Right cardiac atrium (tissue), 5 donors: ENCODE measurements around the gene PNMA6E. TPM values are rescaled to one million over a fixed set of nuclear protein-coding genes. Genes with fewer than 3 reads are reported as not detected.

Experiments
- ATAC-seq, 2 donors: fragments of 200-7000 bp; cut with Tn5 transposase; one replicate each; pipeline versions ENCODE4 v1.8.0 to v1.9.1; 2020; ENCODE audit warnings: moderate library complexity in 2 of 2, mild to moderate bottlenecking in 1 of 2
- DNase-seq, 3 donors: peaks; one replicate each; pipeline ENCODE4 v3.0.0-alpha.2; 2020
- H3K27ac ChIP-seq: one replicate; pipeline ENCODE4 v1.5.1; 2013; ENCODE audit warnings: mild to moderate bottlenecking, low read length, control low read depth, moderate library complexity
- H3K27me3 ChIP-seq: one replicate; pipeline ENCODE4 v1.6.1; 2013; ENCODE audit not compliant: control insufficient read depth, insufficient read depth
- H3K4me1 ChIP-seq: one replicate; pipeline ENCODE4 v1.6.1; 2013; ENCODE audit warnings: low read length; ENCODE audit not compliant: control insufficient read depth, insufficient read depth
- H3K4me3 ChIP-seq: one replicate; pipeline ENCODE4 v1.5.1; 2013; ENCODE audit warnings: low read length, control low read depth
- H3K9me3 ChIP-seq: one replicate; pipeline ENCODE4 v1.6.1; 2013; ENCODE audit warnings: low read length; ENCODE audit not compliant: control insufficient read depth
- WGBS: extraction: QIAGEN DNeasy Blood & Tissue Kit; methylation state at CpG from one replicate; pipeline ENCODE4 v1.1.7; 2013; 5-methylcytosine and 5-hydroxymethylcytosine counted together
- intact Hi-C, 4 donors: fragments of 100-400 bp; cut with DNase I; formaldehyde crosslinking; loops; one replicate each; pipeline versions ENCODE4 v1.11.0 to v1.14.0; 2022 to 2023
- long read RNA-seq, 4 donors: library from polyadenylated mRNA; unstranded; transcript quantifications; one replicate each; pipeline ENCODE4 v2.0.0, GENCODE V29; 2020 to 2021
- polyA plus RNA-seq: library from polyadenylated mRNA; stranded (reverse); fragments of 200-250 nt; gene quantifications from one replicate; pipeline ENCODE4 v1.2.3, GENCODE V29; 2013
- total RNA-seq, 4 donors: library from RNA; stranded (reverse); fragmentation: NEBNext Ultra II Directional; extraction: Animal tissue kit (Norgen Biotek cat#: 25700); gene quantifications; one replicate each; pipeline ENCODE4 v1.2.1, GENCODE V29; 2021
- donor health status: healthy with polysubstance abuse.
- donor health status: DM: no; HTN: yes; CAD: no.
- donor health status: DM: no; HTN: no; CAD: no.
- donor health status: DM: no; HTN: yes; CAD: no; lungs with severe emphysema.
- donor health status: DM: yes; HTN: yes; CAD: no.

Gene PNMA6E
- not detected for total RNA-seq
- not detected for polyA plus RNA-seq
- long read RNA-seq, donor 1 = 0 reads
- long read RNA-seq, donor 2 = 0 reads
- long read RNA-seq, donor 3 = 0 reads
- long read RNA-seq, donor 4 = 0 reads

- intact Hi-C loops = no loop called here
- no peak for ATAC-seq
- Histone ChIP-seq H3K27me3 (no peaks in the 10 kb centered on the region), H3K27ac (no peak within 1 kb of the TSS), H3K9me3 (no peaks in the 10 kb centered on the region), H3K4me1 (no peaks in the 10 kb centered on the region), H3K4me3 (no peak within 1 kb of the TSS)
- peak in 1 of 3 donors; percentile 20 for DNase-seq
- 93% methylated on average over 29 of the region's 29 CpGs for WGBS
Observed at GRCh38 chrX:153401133-153401764, at the start of gene PNMA6E. Gene PNMA6E (minus strand): TSS chrX:153401350. CDS start chrX:153398849, 2,501 bp downstream.

GRCh38 chrX:153450949-153451277 is 49.8 kb upstream of the PNMA6E start:
- ATAC-seq = no peak
- intact Hi-C loops = no loop called here
- Histone ChIP-seq H3K4me1 (no peaks in the 10 kb centered on the region), H3K9me3 (no peaks in the 10 kb centered on the region), H3K27ac (no peak overlapping the region), H3K27me3 (no peaks in the 10 kb centered on the region), H3K4me3 (no peak overlapping the region)
- DNase-seq = no peak
- 93% methylated on average over 8 of the region's 8 CpGs for WGBS

GRCh38 chrX:153450114-153450948 is 49.2 kb upstream of the PNMA6E start:
- DNase-seq = no peak
- Histone ChIP-seq H3K9me3 (no peaks in the 10 kb centered on the region), H3K4me3 (no peak overlapping the region), H3K4me1 (no peaks in the 10 kb centered on the region), H3K27me3 (no peaks in the 10 kb centered on the region), H3K27ac (no peak overlapping the region)
- ATAC-seq = no peak
- 94% methylated on average over 26 of the region's 26 CpGs for whole genome bisulfite sequencing
- intact Hi-C loops = no loop called here

GRCh38 chrX:153449368-153450113 is 48.4 kb upstream of the PNMA6E start:
- no peak for DNase-seq
- no peaks in the 10 kb centered on the region for H3K27me3 ChIP-seq
- H3K27ac ChIP-seq = no peak overlapping the region
- no peak overlapping the region for H3K4me3 ChIP-seq
- no peaks in the 10 kb centered on the region for H3K4me1 ChIP-seq
- no peak for ATAC-seq
- no peaks in the 10 kb centered on the region for H3K9me3 ChIP-seq
- intact Hi-C loops = no loop called here
- WGBS = 93% methylated on average over 15 of the region's 15 CpGs

GRCh38 chrX:153448556-153449367 is 47.6 kb upstream of the PNMA6E start:
- DNase-seq (peak in 1 of 3 donors; percentile 38), ATAC-seq (no peak)
- Histone ChIP-seq H3K27ac (no peak overlapping the region), H3K4me3 (no peak overlapping the region), H3K27me3 (no peaks in the 10 kb centered on the region), H3K9me3 (no peaks in the 10 kb centered on the region), H3K4me1 (no peaks in the 10 kb centered on the region)
- 97% methylated on average over 20 of the region's 21 CpGs for WGBS
- intact Hi-C loops = no loop called here

- H3K4me3 ChIP-seq = no peak overlapping the region
- ATAC-seq = no peak
- no peaks in the 10 kb centered on the region for H3K27me3 ChIP-seq
- DNase-seq = no peak
- intact Hi-C loops = no loop called here
- 71% methylated on average over 8 of the region's 8 CpGs for WGBS
- no peaks in the 10 kb centered on the region for H3K9me3 ChIP-seq
- H3K27ac ChIP-seq = no peak overlapping the region
- no peaks in the 10 kb centered on the region for H3K4me1 ChIP-seq
Observed at GRCh38 chrX:153447581-153447960, 46.4 kb upstream of the PNMA6E start.

GRCh38 chrX:153446950-153447580 is 45.9 kb upstream of the PNMA6E start:
- DNase-seq = peak in 1 of 3 donors; percentile 51
- no peaks in the 10 kb centered on the region for H3K4me1 ChIP-seq
- intact Hi-C loops = no loop called here
- 93% methylated on average over 17 of the region's 17 CpGs for WGBS
- H3K27ac ChIP-seq = no peak overlapping the region
- H3K9me3 ChIP-seq = no peaks in the 10 kb centered on the region
- ATAC-seq = no peak
- H3K4me3 ChIP-seq = no peak overlapping the region
- H3K27me3 ChIP-seq = no peaks in the 10 kb centered on the region

- ATAC-seq = no peak
- H3K27ac ChIP-seq = no peak overlapping the region
- 52% methylated on average over 10 of the region's 10 CpGs for WGBS
- no peaks in the 10 kb centered on the region for H3K27me3 ChIP-seq
- no peak overlapping the region for H3K4me3 ChIP-seq
- intact Hi-C loops = no loop called here
- no peaks in the 10 kb centered on the region for H3K9me3 ChIP-seq
- no peaks in the 10 kb centered on the region for H3K4me1 ChIP-seq
- no peak for DNase-seq
Observed at GRCh38 chrX:153446636-153446936, 45.4 kb upstream of the PNMA6E start.

- Histone ChIP-seq H3K9me3 (no peaks in the 10 kb centered on the region), H3K4me1 (no peaks in the 10 kb centered on the region), H3K27me3 (no peaks in the 10 kb centered on the region), H3K27ac (no peak within 1 kb of the TSS), H3K4me3 (no peak within 1 kb of the TSS)
- ATAC-seq = no peak
- no peak for DNase-seq
- intact Hi-C loops = no loop called here
- 81% methylated on average over 30 of the region's 30 CpGs for WGBS
Observed at GRCh38 chrX:153445856-153446635, 44.9 kb upstream of the PNMA6E start, which contains the start of gene TREX2. Gene TREX2 (minus strand): TSS chrX:153446056. CDS start chrX:153445430, 626 bp downstream.
